Gastrocnemius medialis (tissue), 4 donors: Measurements from ENCODE around the gene OSBPL10. TPM values are rescaled to one million over a fixed set of nuclear protein-coding genes. Genes with fewer than 3 reads are reported as not detected.

ENCODE experiments used
- ATAC-seq, 2 donors: fragments of 150-250 bp; one replicate each; pipeline ENCODE4 v1.9.1; 2016
- DNase-seq, 2 donors: peaks; one replicate each; pipeline ENCODE4 v3.0.0-alpha.2; 2019
- H3K27ac ChIP-seq, 4 donors: fragments of 200-600 bp; sonication (generic); 1 replicate in 1 of 4; 2 replicates in 3 of 4; pipeline ENCODE4 v1.5.1; 2016 to 2018; ENCODE audit warnings: mild to moderate bottlenecking in 2 of 4, moderate library complexity in 1 of 4
- H3K27me3 ChIP-seq, 3 donors: fragments of 200-600 bp; sonication (generic) in 2 of 3; 1 replicate in 1 of 3; 2 replicates in 2 of 3; pipeline versions ENCODE4 v1.5.1 to v1.6.0; 2016 to 2019; ENCODE audit warnings: mild to moderate bottlenecking in 1 of 3, moderate library complexity in 1 of 3
- H3K36me3 ChIP-seq, 2 donors: fragments of 200-600 bp; sonication (generic) in 1 of 2; one replicate each; pipeline ENCODE4 v1.5.1; 2017 to 2018
- H3K4me1 ChIP-seq, 2 donors: fragments of 200-600 bp; sonication (generic) in 1 of 2; one replicate each; pipeline ENCODE4 v1.5.1; 2016 to 2017; ENCODE audit warnings: mild to moderate bottlenecking in 2 of 2
- H3K4me3 ChIP-seq, 4 donors: fragments of 200-600 bp; sonication (generic) in 3 of 4; 1 replicate in 1 of 4; 2 replicates in 3 of 4; pipeline ENCODE4 v1.5.1; 2016 to 2019; ENCODE audit warnings: mild to moderate bottlenecking in 2 of 4
- H3K9me3 ChIP-seq, 3 donors: fragments of 200-600 bp; sonication (generic) in 2 of 3; 1 replicate in 1 of 3; 2 replicates in 2 of 3; pipeline ENCODE4 v1.5.1; 2016 to 2019
- POLR2A ChIP-seq, 2 donors: fragments of 450-650 bp; IDR thresholded peaks; one replicate each; pipeline ENCODE4 v1.6.1; 2017; ENCODE audit warnings: antibody characterized with exemption in 2 of 2, mild to moderate bottlenecking in 2 of 2, moderate library complexity in 2 of 2
- in situ Hi-C, 4 donors: fragments of 200-750 bp; cut with MboI; loops; one replicate each; pipeline versions ENCODE4 v1.15.0 to v1.8.0; 2017; ENCODE audit warnings: low sequenced_read_pairs in 4 of 4
- intact Hi-C: fragments of 100-400 bp; cut with DNase I; formaldehyde crosslinking; loops from one replicate; pipeline ENCODE4 v1.15.1; 2023; ENCODE audit warnings: low total_unique reads
- total RNA-seq, 4 donors: library from RNA; depleted of rRNA; stranded (reverse); fragments of >200 nt; gene quantifications; one replicate each; pipeline versions ENCODE4 v1.1.0 to v1.2.3, GENCODE V29; 2016
- TF ChIP-seq, protein P1 (sequence below), 5 experiments: fragments of 450-650 bp in 3 of 5; fragments of 200-600 bp in 2 of 5; sonication (generic) in 2 of 5; IDR thresholded peaks in 4 of 5; conservative IDR thresholded peaks in 1 of 5; 1 replicate in 4 of 5; 2 replicates in 1 of 5; pipeline ENCODE4 v1.5.1; 2016 to 2019; ENCODE audit warnings: antibody characterized with exemption in 5 of 5, mild to moderate bottlenecking in 3 of 5, moderate library complexity in 3 of 5

OSBPL10 gene
- total RNA-seq, 4 donors from 2014 or later: 1.4 to 7.0 (median 3.8) TPM

- Histone ChIP-seq H3K4me1 (no peaks in the 10 kb centered on the region), H3K9me3 (no peaks in the 10 kb centered on the region), H3K4me3 (no peak overlapping the region), H3K27me3 (no peaks in the 10 kb centered on the region), H3K27ac (no peak overlapping the region), H3K36me3 (no peaks in the 10 kb centered on the region)
- DNase-seq (no peak), ATAC-seq (no peak)
- intact Hi-C loops: no loop called here
- in situ Hi-C loops: no loop called here
- TF ChIP-seq POLR2A (IDR thresholded peaks at IDR 0.05): no peak
- TF ChIP-seq, protein P1, sequence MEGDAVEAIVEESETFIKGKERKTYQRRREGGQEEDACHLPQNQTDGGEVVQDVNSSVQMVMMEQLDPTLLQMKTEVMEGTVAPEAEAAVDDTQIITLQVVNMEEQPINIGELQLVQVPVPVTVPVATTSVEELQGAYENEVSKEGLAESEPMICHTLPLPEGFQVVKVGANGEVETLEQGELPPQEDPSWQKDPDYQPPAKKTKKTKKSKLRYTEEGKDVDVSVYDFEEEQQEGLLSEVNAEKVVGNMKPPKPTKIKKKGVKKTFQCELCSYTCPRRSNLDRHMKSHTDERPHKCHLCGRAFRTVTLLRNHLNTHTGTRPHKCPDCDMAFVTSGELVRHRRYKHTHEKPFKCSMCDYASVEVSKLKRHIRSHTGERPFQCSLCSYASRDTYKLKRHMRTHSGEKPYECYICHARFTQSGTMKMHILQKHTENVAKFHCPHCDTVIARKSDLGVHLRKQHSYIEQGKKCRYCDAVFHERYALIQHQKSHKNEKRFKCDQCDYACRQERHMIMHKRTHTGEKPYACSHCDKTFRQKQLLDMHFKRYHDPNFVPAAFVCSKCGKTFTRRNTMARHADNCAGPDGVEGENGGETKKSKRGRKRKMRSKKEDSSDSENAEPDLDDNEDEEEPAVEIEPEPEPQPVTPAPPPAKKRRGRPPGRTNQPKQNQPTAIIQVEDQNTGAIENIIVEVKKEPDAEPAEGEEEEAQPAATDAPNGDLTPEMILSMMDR (IDR thresholded peaks at IDR 0.05 in 4 of 5, conservative IDR thresholded peaks at IDR 0.05 in 1 of 5): no peak
These were observed 300.8 kb downstream of the OSBPL10 start for GRCh38 chr3:31680072-31680870.

DNA sequence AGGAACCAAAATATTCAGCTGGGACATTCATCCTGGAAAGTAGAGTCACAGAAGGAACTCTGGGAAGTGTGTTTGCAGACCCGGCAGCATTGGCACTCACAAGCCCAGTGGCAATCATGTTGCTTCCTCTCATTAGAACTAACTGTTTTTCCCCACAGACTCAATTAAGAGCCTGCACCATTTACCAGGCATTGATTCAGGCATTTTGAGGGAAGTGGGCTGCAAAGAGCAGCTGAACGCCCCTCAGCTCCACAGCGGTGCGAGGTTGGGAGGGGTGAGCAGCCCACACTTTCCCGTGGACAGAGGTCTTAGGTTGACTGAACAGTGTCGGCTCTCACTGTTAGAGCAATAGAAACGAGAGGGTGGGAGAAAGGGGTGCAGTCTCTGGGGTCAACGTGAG lies 304.5 kb downstream of the OSBPL10 start:
- no peaks in the 10 kb centered on the region for H3K36me3 ChIP-seq
- H3K4me1 ChIP-seq: no peaks in the 10 kb centered on the region
- no peaks in the 10 kb centered on the region for H3K9me3 ChIP-seq
- H3K27me3 ChIP-seq: no peaks in the 10 kb centered on the region
- no peak for TF ChIP-seq POLR2A (IDR thresholded peaks at IDR 0.05)
- TF ChIP-seq, protein P1 (IDR thresholded peaks at IDR 0.05 in 4 of 5, conservative IDR thresholded peaks at IDR 0.05 in 1 of 5): no peak
- DNase-seq (no peak), ATAC-seq (no peak)
- H3K4me3 ChIP-seq: no peak overlapping the region
- H3K27ac ChIP-seq: no peak overlapping the region
- intact Hi-C loops: no loop called here
- in situ Hi-C loops: no loop called here

DNA sequence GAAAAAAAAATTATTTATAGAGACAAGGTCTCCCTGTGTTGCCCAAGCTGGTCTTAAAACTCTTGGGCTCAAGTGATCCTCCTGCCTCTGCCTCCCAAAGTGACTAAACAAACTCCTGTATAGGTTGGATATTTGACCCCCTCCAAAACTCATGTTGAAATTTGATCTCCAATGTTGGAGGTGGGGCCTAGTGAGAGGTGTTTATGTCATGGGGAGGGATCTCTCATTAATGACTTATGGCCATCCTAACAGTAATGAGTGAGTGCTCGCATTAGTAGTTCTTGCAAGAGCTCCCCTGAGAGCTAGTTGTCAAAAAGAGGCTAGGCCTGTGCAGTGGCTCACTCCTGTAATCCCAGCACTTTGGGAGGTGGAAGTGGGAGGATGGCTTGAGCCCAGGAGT lies 307.1 kb downstream of the OSBPL10 start:
- in situ Hi-C loops: no loop called here

DNA sequence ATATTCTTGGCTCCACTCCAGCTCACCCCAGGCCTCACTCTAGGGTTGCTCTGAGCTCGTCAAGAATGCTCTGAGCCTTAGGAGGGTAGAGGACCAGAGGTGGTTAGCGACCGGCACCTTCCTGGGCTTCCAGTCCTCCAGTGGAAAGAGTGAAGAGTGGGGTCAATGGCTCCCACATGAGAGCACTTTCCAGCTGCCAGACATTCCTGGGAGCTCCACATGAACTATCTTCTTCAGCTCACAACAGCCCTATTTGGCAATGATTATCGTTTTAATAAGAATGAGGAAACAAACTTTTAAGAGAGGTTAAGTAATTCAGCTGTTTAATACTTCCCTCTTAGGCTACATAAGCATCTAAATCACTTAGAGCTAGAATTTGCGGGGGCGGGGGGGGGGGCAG lies 309.1 kb downstream of the OSBPL10 start:
- no peaks in the 10 kb centered on the region for H3K36me3 ChIP-seq
- DNase-seq: no peak
- ATAC-seq: no peak
- in situ Hi-C loops: no loop called here
- H3K4me3 ChIP-seq: no peak overlapping the region
- TF ChIP-seq POLR2A (IDR thresholded peaks at IDR 0.05): no peak
- TF ChIP-seq, protein P1 (IDR thresholded peaks at IDR 0.05 in 4 of 5, conservative IDR thresholded peaks at IDR 0.05 in 1 of 5): no peak
- no peaks in the 10 kb centered on the region for H3K27me3 ChIP-seq
- H3K4me1 ChIP-seq: no peaks in the 10 kb centered on the region
- no peak overlapping the region for H3K27ac ChIP-seq
- H3K9me3 ChIP-seq: no peaks in the 10 kb centered on the region
- intact Hi-C loops: no loop called here

More for the DNA sequence above, 307.1 kb downstream of the OSBPL10 start:
- DNase-seq (no peak), ATAC-seq (no peak)
- no peaks in the 10 kb centered on the region for H3K36me3 ChIP-seq
- no peaks in the 10 kb centered on the region for H3K9me3 ChIP-seq
- intact Hi-C loops: no loop called here
- TF ChIP-seq POLR2A (IDR thresholded peaks at IDR 0.05): no peak
- TF ChIP-seq, protein P1 (IDR thresholded peaks at IDR 0.05 in 4 of 5, conservative IDR thresholded peaks at IDR 0.05 in 1 of 5): no peak
- H3K27ac ChIP-seq: no peak overlapping the region
- H3K4me1 ChIP-seq: no peaks in the 10 kb centered on the region
- no peak overlapping the region for H3K4me3 ChIP-seq
- H3K27me3 ChIP-seq: no peaks in the 10 kb centered on the region
